Heart left ventricle (tissue), 13 donors: ENCODE results near the gene KIAA0753.

Source experiments
- POLR2A ChIP-seq, 2 donors: fragments of 450-650 bp; IDR thresholded peaks; one replicate each; pipeline ENCODE4 v1.6.1; 2017; ENCODE audit warnings: antibody characterized with exemption in 2 of 2, mild to moderate bottlenecking in 2 of 2, moderate library complexity in 2 of 2
- TF ChIP-seq, protein P1 (sequence below), 12 donors: fragments of 200-600 bp; sonication (generic) in 4 of 12; IDR thresholded peaks; one replicate each; pipeline versions ENCODE4 v1.5.0 to v1.8.0; 2018 to 2022; ENCODE audit warnings: antibody characterized with exemption in 12 of 12, mild to moderate bottlenecking in 5 of 12
- donor health status: ischemic (EF 13 %, LVEDD 7.1; RV severe dilation, severe dysfunction).
- donor health status: DM: no; HTN: yes; CAD: no.
- donor health status: DM: no; HTN: no; CAD: no.
- donor health status: ischemic (EF 25% LVEDD 6.9; RV normal size, moderate dysfunction).
- donor health status: ischemic (EF 25% LVEDD 5.7; RV mildly dilated, moderate dysfunction).
- donor health status: ischemic (EF 35%, LVEDD 5.7; RV mildly dilated, moderate dysfunction).
- donor health status: nonischemic (EF 11% LVEDD 7.7; RV severe dilation, severe dysfunction).
- donor health status: DM: yes; HTN: yes; CAD: no.
- donor health status: PGD.
- donor health status: ischemic (EF 29% LVEDD 5.4; RV normal size, mild dysfunction).
- donor health status: nonischemic (EF 23%, LVEDD 6.1; RV moderate dilation, normal function).

DNA sequence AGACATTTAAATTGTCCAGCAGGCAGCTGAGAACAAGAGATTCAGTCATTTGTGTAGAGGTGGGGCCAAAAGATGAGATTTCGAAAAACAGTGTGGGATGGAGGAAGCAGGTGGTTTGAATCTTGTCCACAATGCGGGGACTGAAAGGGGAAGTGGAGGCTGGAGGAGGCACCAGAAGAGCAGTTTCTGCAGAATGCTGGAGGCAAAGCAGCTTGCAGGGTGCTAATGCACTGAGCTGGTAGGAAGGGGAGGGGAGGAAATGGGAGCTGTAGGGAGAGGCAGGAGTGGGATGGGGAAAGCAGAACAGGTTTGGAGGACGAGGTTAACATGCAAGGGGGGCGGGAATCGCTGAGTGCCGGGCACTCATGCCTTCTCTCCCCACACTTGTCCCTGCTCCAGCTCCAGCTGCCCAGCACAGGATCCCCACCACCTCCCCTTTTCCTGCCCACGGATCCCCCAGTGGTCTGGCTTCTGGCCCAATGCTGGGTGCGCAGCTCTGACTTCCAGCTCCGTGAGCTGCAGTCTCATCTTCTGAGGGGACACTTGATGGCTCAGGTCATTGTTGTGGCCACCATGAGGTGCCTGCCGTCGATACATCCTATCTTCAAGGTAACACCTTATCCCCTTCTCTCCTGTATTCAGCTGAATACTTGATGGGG is 20.4 kb upstream of the KIAA0753 start:
- TF ChIP-seq, protein P1, sequence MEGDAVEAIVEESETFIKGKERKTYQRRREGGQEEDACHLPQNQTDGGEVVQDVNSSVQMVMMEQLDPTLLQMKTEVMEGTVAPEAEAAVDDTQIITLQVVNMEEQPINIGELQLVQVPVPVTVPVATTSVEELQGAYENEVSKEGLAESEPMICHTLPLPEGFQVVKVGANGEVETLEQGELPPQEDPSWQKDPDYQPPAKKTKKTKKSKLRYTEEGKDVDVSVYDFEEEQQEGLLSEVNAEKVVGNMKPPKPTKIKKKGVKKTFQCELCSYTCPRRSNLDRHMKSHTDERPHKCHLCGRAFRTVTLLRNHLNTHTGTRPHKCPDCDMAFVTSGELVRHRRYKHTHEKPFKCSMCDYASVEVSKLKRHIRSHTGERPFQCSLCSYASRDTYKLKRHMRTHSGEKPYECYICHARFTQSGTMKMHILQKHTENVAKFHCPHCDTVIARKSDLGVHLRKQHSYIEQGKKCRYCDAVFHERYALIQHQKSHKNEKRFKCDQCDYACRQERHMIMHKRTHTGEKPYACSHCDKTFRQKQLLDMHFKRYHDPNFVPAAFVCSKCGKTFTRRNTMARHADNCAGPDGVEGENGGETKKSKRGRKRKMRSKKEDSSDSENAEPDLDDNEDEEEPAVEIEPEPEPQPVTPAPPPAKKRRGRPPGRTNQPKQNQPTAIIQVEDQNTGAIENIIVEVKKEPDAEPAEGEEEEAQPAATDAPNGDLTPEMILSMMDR (IDR thresholded peaks at IDR 0.05), result no peak
- no peak for TF ChIP-seq POLR2A (IDR thresholded peaks at IDR 0.05)
